ENCODE measurements around the gene MORF4L1.

DNA sequence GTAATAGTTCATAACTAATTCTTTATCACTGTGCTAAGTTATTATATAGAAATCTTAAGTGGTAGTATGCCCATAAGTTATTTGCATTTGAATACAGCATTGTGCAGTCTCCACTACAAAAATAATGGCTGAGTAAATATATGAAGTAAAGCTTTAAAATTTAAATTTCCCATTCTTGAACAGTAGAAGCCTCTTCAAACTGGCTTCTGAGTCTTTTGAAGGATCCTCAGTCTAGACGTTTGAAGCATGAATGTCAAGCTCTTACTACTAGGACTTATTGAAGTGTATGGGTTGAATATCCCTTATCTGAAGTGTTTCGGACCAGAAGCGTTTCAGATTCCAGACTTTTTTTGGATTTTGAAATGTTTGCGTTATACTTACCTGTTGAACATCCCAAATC is 16.3 kb downstream of the MORF4L1 start:
- TF ChIP-seq, protein P1, sequence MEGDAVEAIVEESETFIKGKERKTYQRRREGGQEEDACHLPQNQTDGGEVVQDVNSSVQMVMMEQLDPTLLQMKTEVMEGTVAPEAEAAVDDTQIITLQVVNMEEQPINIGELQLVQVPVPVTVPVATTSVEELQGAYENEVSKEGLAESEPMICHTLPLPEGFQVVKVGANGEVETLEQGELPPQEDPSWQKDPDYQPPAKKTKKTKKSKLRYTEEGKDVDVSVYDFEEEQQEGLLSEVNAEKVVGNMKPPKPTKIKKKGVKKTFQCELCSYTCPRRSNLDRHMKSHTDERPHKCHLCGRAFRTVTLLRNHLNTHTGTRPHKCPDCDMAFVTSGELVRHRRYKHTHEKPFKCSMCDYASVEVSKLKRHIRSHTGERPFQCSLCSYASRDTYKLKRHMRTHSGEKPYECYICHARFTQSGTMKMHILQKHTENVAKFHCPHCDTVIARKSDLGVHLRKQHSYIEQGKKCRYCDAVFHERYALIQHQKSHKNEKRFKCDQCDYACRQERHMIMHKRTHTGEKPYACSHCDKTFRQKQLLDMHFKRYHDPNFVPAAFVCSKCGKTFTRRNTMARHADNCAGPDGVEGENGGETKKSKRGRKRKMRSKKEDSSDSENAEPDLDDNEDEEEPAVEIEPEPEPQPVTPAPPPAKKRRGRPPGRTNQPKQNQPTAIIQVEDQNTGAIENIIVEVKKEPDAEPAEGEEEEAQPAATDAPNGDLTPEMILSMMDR (IDR thresholded peaks at IDR 0.05; ENCODE audit: low read length) = no peak
- TF ChIP-seq EZH2 (IDR thresholded peaks at IDR 0.05; ENCODE audit: borderline replicate concordance, low read length) = no peak

Data from OCI-LY1 (cell line).